GM23338 (cell line): ENCODE results near the gene IQGAP1. TPM values are rescaled to one million over a fixed set of nuclear protein-coding genes. Genes with fewer than 3 reads are reported as not detected.

ENCODE experiments used
- ATAC-seq: fragments of 200-7000 bp; cut with Tn5 transposase; 3 replicates; pipeline ENCODE4 v1.9.1; 2020
- DNase-seq: peaks from one replicate; pipeline ENCODE4 v3.0.0-alpha.2; 2015; ENCODE audit warnings: low spot score
- H2AFZ ChIP-seq: fragments of 200-600 bp; sonication (generic); 2 replicates; pipeline ENCODE4 v1.8.0; 2016; ENCODE audit warnings: antibody characterized with exemption, mild to moderate bottlenecking, moderate library complexity
- H3F3A ChIP-seq: fragments of 200-600 bp; sonication (generic); replicated peaks from 2 replicates; pipeline ENCODE4 v1.8.0; 2017; ENCODE audit warnings: antibody characterized with exemption, mixed run types, low read depth
- H3K27ac ChIP-seq: fragments of 200-600 bp; sonication (generic); 2 replicates; pipeline ENCODE4 v1.6.1; 2016; ENCODE audit warnings: low read depth
- H3K27me3 ChIP-seq: fragments of 200-600 bp; sonication (generic); 2 replicates; pipeline ENCODE4 v1.8.0; 2016; ENCODE audit warnings: mild to moderate bottlenecking, mixed run types, moderate library complexity; ENCODE audit not compliant: insufficient read depth
- H3K36me3 ChIP-seq: fragments of 200-600 bp; sonication (generic); 2 replicates; pipeline ENCODE4 v1.8.0; 2016; ENCODE audit warnings: mild to moderate bottlenecking; ENCODE audit not compliant: insufficient read depth
- H3K4me1 ChIP-seq: fragments of 200-600 bp; sonication (generic); 2 replicates; pipeline ENCODE4 v1.8.0; 2016; ENCODE audit warnings: mild to moderate bottlenecking, moderate library complexity; ENCODE audit not compliant: insufficient read depth
- H3K4me2 ChIP-seq: fragments of 200-600 bp; sonication (generic); 2 replicates; pipeline ENCODE4 v1.7.1; 2017; ENCODE audit warnings: mixed run types
- H3K4me3 ChIP-seq: fragments of 200-600 bp; sonication (generic); 2 replicates; pipeline ENCODE4 v1.6.1; 2016; ENCODE audit warnings: mixed run types
- H3K79me2 ChIP-seq: fragments of 200-600 bp; sonication (generic); replicated peaks from 2 replicates; pipeline ENCODE4 v1.8.0; 2017; ENCODE audit warnings: mild to moderate bottlenecking; ENCODE audit not compliant: insufficient read depth
- H3K9me2 ChIP-seq: fragments of 200-600 bp; sonication (generic); 2 replicates; pipeline ENCODE4 v1.8.0; 2017; ENCODE audit not compliant: insufficient read depth
- H4K20me1 ChIP-seq: fragments of 200-600 bp; sonication (generic); replicated peaks from 2 replicates; pipeline ENCODE4 v1.8.0; 2017; ENCODE audit warnings: mild to moderate bottlenecking; ENCODE audit not compliant: insufficient read depth
- H3K27ac Mint-ChIP-seq: 2 replicates; pipeline ENCODE4 v1.8.0; 2020; ENCODE audit warnings: inconsistent platforms, mild to moderate bottlenecking, moderate library complexity, mixed read lengths
- H3K27me3 Mint-ChIP-seq: 3 replicates; pipeline ENCODE4 v1.8.0; 2022; ENCODE audit warnings: low read depth, mild to moderate bottlenecking, moderate library complexity, mixed read lengths, inconsistent platforms; ENCODE audit not compliant: insufficient read depth, poor library complexity
- H3K36me3 Mint-ChIP-seq: 3 replicates; pipeline ENCODE4 v1.8.0; 2021; ENCODE audit warnings: low read depth, mild to moderate bottlenecking, inconsistent platforms, moderate library complexity, mixed read lengths
- H3K4me1 Mint-ChIP-seq: 3 replicates; pipeline ENCODE4 v1.8.0; 2020; ENCODE audit warnings: mild to moderate bottlenecking, inconsistent platforms, mixed read lengths
- H3K4me3 Mint-ChIP-seq: 3 replicates; pipeline ENCODE4 v1.8.0; 2021; ENCODE audit warnings: moderate library complexity, mild to moderate bottlenecking, inconsistent platforms, mixed read lengths
- H3K9me3 Mint-ChIP-seq: 3 replicates; pipeline ENCODE4 v1.8.0; 2020; ENCODE audit warnings: moderate library complexity, mild to moderate bottlenecking, inconsistent platforms, mixed read lengths
- CREB1 ChIP-seq: fragments of 250-450 bp; sonication (Bioruptor Pico); IDR thresholded peaks from 2 replicates; pipeline ENCODE4 v1.5.0; 2020; ENCODE audit warnings: low read depth, mild to moderate bottlenecking, moderate library complexity
- ETS1 ChIP-seq: IDR thresholded peaks from 2 replicates; pipeline ENCODE4 v1.6.1; 2016; ENCODE audit warnings: antibody characterized with exemption
- EZH2 ChIP-seq: fragments of 200-600 bp; sonication (generic); IDR thresholded peaks from one replicate; pipeline ENCODE4 v1.8.0; 2017; ENCODE audit warnings: antibody characterized with exemption, mild to moderate bottlenecking, low read depth; ENCODE audit not compliant: unreplicated experiment
- JUNB ChIP-seq: IDR thresholded peaks from one replicate; pipeline ENCODE4 v1.6.1; 2016; ENCODE audit warnings: antibody characterized with exemption; ENCODE audit not compliant: unreplicated experiment
- NANOG ChIP-seq: IDR thresholded peaks from 2 replicates; pipeline ENCODE4 v1.6.1; 2016; ENCODE audit warnings: antibody characterized with exemption, borderline replicate concordance
- POLR2AphosphoS5 ChIP-seq: IDR thresholded peaks from 2 replicates; pipeline ENCODE4 v1.6.1; 2016; ENCODE audit warnings: antibody characterized with exemption, low read depth
- REST ChIP-seq: IDR thresholded peaks from one replicate; pipeline ENCODE4 v1.6.1; 2018; ENCODE audit warnings: antibody characterized with exemption; ENCODE audit not compliant: unreplicated experiment
- STAT1 ChIP-seq: IDR thresholded peaks from one replicate; pipeline ENCODE4 v1.6.1; 2016; ENCODE audit warnings: antibody characterized with exemption; ENCODE audit not compliant: unreplicated experiment
- ZNF114 ChIP-seq: fragments of 250-450 bp; sonication (Bioruptor Pico); IDR thresholded peaks from 2 replicates; pipeline ENCODE4 v1.5.0; 2020; ENCODE audit warnings: mild to moderate bottlenecking, moderate library complexity
- ZNF331 ChIP-seq: fragments of 250-450 bp; sonication (Bioruptor Pico); IDR thresholded peaks from 2 replicates; pipeline ENCODE4 v1.5.0; 2020; ENCODE audit warnings: low read depth, mild to moderate bottlenecking, moderate library complexity
- polyA plus RNA-seq: library from polyadenylated mRNA; unstranded; fragments of >200 nt; fragmentation: Nextera tagmentation; extraction: Ambion mirVana; gene quantifications from 2 replicates; pipeline ENCODE4 v1.2.1, GENCODE V29; 2016
- total RNA-seq: library from RNA; depleted of rRNA; stranded (reverse); fragments of >200 nt; shearing (Covaris generic); gene quantifications from 2 replicates; pipeline ENCODE4 v1.2.3, GENCODE V29; 2014

IQGAP1 gene
- total and polyA plus RNA-seq, 2 experiments from 2014 or later = 92.7 to 159 TPM

- peaks cover 42% of the 10 kb centered on the region for H3K4me1 ChIP-seq
- H3K4me3 Mint-ChIP-seq = no peak overlapping the region
- H3K36me3 Mint-ChIP-seq = peaks cover 12% of the 10 kb centered on the region; the same call in 2 of the 3 replicates
- peaks cover 32% of the 10 kb centered on the region for H3K4me1 Mint-ChIP-seq
- H3K4me3 ChIP-seq = no peak overlapping the region
- no peak for DNase-seq
- peaks cover 10% of the 10 kb centered on the region; the same call in 2 of the 3 replicates for H3K9me3 Mint-ChIP-seq
- no peak for TF ChIP-seq STAT1
- no peak overlapping the region for H3K27ac Mint-ChIP-seq
- H3K4me2 ChIP-seq = no peak overlapping the region
- no peak for ATAC-seq
- H3F3A ChIP-seq = no peaks in the 10 kb centered on the region
- H3K9me2 ChIP-seq = no peaks in the 10 kb centered on the region
- no peak overlapping the region for H3K27ac ChIP-seq
- peaks cover 1% of the 10 kb centered on the region for H3K27me3 Mint-ChIP-seq
- peaks cover 97% of the 10 kb centered on the region for H3K79me2 ChIP-seq
- H3K36me3 ChIP-seq = no peaks in the 10 kb centered on the region
- no peaks in the 10 kb centered on the region; the same call in 1 of the 2 replicates for H4K20me1 ChIP-seq
- no peaks in the 10 kb centered on the region for H3K27me3 ChIP-seq
- no peak overlapping the region for H2AFZ ChIP-seq
Measured at GRCh38 chr15:90421527-90421926, 33.5 kb downstream of the IQGAP1 start.

GRCh38 chr15:90422043-90422442 lies 34.0 kb downstream of the IQGAP1 start:
- no peak for DNase-seq
- Histone ChIP-seq H3K4me2 (no peak overlapping the region), H3K79me2 (peaks cover 92% of the 10 kb centered on the region), H3K9me2 (no peaks in the 10 kb centered on the region), H3F3A (no peaks in the 10 kb centered on the region), H3K4me3 (no peak overlapping the region), H4K20me1 (no peaks in the 10 kb centered on the region; the same call in 1 of the 2 replicates), H2AFZ (no peak overlapping the region), H3K4me1 (peaks cover 42% of the 10 kb centered on the region), H3K36me3 (no peaks in the 10 kb centered on the region), H3K27ac (no peak overlapping the region), H3K27me3 (no peaks in the 10 kb centered on the region)
- peaks cover 32% of the 10 kb centered on the region for H3K4me1 Mint-ChIP-seq
- H3K4me3 Mint-ChIP-seq = no peak overlapping the region
- no peak for ATAC-seq
- TF ChIP-seq NANOG (no peak), EZH2 (no peak), JUNB (no peak), REST (no peak), POLR2AphosphoS5 (no peak), ZNF114 (CRISPR knock-in tag) (no peak)
- H3K36me3 Mint-ChIP-seq = peaks cover 9% of the 10 kb centered on the region; the same call in 2 of the 3 replicates
- peaks cover 6% of the 10 kb centered on the region; the same call in 2 of the 3 replicates for H3K9me3 Mint-ChIP-seq
- peaks cover 1% of the 10 kb centered on the region for H3K27me3 Mint-ChIP-seq
- H3K27ac Mint-ChIP-seq = no peak overlapping the region

GRCh38 chr15:90422936-90423335 lies 34.9 kb downstream of the IQGAP1 start:
- H3K79me2 ChIP-seq = peaks cover 83% of the 10 kb centered on the region
- Mint-ChIP-seq H3K9me3 (0 out of 3 replicates have a peak, but pooled peaks cover under 1% of the 10 kb centered on the region), H3K27ac (no peak overlapping the region), H3K36me3 (peaks cover 9% of the 10 kb centered on the region; the same call in 2 of the 3 replicates), H3K4me3 (no peak overlapping the region), H3K4me1 (peaks cover 32% of the 10 kb centered on the region), H3K27me3 (peaks cover 1% of the 10 kb centered on the region)
- H3K9me2 ChIP-seq = no peaks in the 10 kb centered on the region
- no peak for ATAC-seq
- H3F3A ChIP-seq = no peaks in the 10 kb centered on the region
- no peaks in the 10 kb centered on the region for H3K27me3 ChIP-seq
- H3K4me3 ChIP-seq = no peak overlapping the region
- no peak for DNase-seq
- no peaks in the 10 kb centered on the region for H3K36me3 ChIP-seq
- H3K27ac ChIP-seq = no peak overlapping the region
- H2AFZ ChIP-seq = no peak overlapping the region
- H4K20me1 ChIP-seq = no peaks in the 10 kb centered on the region; the same call in 1 of the 2 replicates
- H3K4me1 ChIP-seq = peaks cover 42% of the 10 kb centered on the region
- no peak overlapping the region for H3K4me2 ChIP-seq
- no peak for TF ChIP-seq REST
- no peak for TF ChIP-seq JUNB
- TF ChIP-seq ETS1 = no peak
- no peak for TF ChIP-seq ZNF114 (CRISPR knock-in tag)
- no peak for TF ChIP-seq CREB1 (CRISPR knock-in tag)
- no peak for TF ChIP-seq ZNF331 (CRISPR knock-in tag)
